A549 (cell line): ENCODE results near the gene ABCC5.

ENCODE experiments used
- BHLHE40 ChIP-seq: IDR thresholded peaks from 2 replicates; pipeline ENCODE4 v1.6.1; 2012; ENCODE audit warnings: low read depth, low read length, inconsistent platforms
- CHD2 ChIP-seq: fragments of 150-350 bp; IDR thresholded peaks from 2 replicates; pipeline ENCODE4 v1.6.1; 2014; ENCODE audit warnings: low read length; ENCODE audit not compliant: partially characterized antibody
- ZSCAN20 ChIP-seq: fragments of 250-450 bp; sonication (Bioruptor Pico); IDR thresholded peaks from 2 replicates; pipeline ENCODE4 v1.8.0; 2022; ENCODE audit warnings: mild to moderate bottlenecking, moderate library complexity
- TF ChIP-seq, protein P1 (sequence below): fragments of >200 bp; sonication (Bioruptor Twin); formaldehyde crosslinking; IDR thresholded peaks from 3 replicates; pipeline ENCODE4 v1.5.1; 2016

DNA sequence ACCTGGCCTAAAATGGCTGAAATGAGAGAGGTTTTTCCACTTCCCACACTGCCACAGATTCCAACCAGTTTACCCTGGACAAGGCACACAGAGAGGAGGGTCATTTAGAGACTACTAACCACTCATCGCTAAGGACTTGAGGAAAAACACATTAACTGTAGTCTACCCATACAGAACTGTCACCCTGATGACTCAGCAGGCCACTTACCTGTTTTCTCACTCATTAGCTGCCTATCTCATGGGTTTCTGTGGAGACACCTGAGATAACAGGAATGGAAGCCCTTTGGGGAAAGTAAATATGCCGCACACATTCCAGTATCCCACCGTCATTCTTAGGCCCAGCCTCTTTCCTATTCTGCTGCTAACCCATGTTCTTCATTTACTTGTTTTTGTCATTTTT, 50.0 kb downstream of the ABCC5 start:
- TF ChIP-seq, protein P1, sequence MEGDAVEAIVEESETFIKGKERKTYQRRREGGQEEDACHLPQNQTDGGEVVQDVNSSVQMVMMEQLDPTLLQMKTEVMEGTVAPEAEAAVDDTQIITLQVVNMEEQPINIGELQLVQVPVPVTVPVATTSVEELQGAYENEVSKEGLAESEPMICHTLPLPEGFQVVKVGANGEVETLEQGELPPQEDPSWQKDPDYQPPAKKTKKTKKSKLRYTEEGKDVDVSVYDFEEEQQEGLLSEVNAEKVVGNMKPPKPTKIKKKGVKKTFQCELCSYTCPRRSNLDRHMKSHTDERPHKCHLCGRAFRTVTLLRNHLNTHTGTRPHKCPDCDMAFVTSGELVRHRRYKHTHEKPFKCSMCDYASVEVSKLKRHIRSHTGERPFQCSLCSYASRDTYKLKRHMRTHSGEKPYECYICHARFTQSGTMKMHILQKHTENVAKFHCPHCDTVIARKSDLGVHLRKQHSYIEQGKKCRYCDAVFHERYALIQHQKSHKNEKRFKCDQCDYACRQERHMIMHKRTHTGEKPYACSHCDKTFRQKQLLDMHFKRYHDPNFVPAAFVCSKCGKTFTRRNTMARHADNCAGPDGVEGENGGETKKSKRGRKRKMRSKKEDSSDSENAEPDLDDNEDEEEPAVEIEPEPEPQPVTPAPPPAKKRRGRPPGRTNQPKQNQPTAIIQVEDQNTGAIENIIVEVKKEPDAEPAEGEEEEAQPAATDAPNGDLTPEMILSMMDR: no peak
- TF ChIP-seq ZSCAN20 (CRISPR knock-in tag) (no peak), CHD2 (no peak), BHLHE40 (no peak)
